PFSK-1 (cell line): ENCODE data around the gene XRCC4.

ENCODE experiments used
- FOXP2 ChIP-seq: optimal IDR thresholded peaks from 2 replicates; pipeline ENCODE3; 2011; ENCODE audit warnings: borderline replicate concordance, control low read depth, inconsistent platforms; ENCODE audit not compliant: insufficient read depth; ENCODE audit errors: extremely low read length, extremely low read depth
- POLR2AphosphoS5 ChIP-seq: IDR thresholded peaks from 2 replicates; pipeline ENCODE4 v1.6.1; 2012; ENCODE audit warnings: low read depth, mild to moderate bottlenecking, control low read depth, low read length, moderate library complexity
- REST ChIP-seq, 2 experiments: IDR thresholded peaks; 2 replicates each; pipeline versions ENCODE4 v1.6.1 to v1.8.0; 2011 to 2012; ENCODE audit warnings: low read depth in 2 of 2, low read length in 2 of 2, control low read depth in 1 of 2, inconsistent platforms in 1 of 2, mild to moderate bottlenecking in 1 of 2, moderate library complexity in 1 of 2; ENCODE audit not compliant: insufficient read depth in 1 of 2
- SIN3A ChIP-seq: IDR thresholded peaks from 2 replicates; pipeline ENCODE4 v1.6.1; 2012; ENCODE audit warnings: mild to moderate bottlenecking, low read length, moderate library complexity, borderline replicate concordance; ENCODE audit not compliant: insufficient read depth
- TAF1 ChIP-seq: IDR thresholded peaks from 2 replicates; pipeline ENCODE4 v1.6.1; 2012; ENCODE audit warnings: low read length, control low read depth, borderline replicate concordance; ENCODE audit not compliant: insufficient read depth

Gene XRCC4

GRCh38 chr5:83387041-83387440, 309.7 kb downstream of the XRCC4 start:
- TF ChIP-seq REST (IDR thresholded peaks at IDR 0.05; ENCODE audit: insufficient read depth in 1 of 2, low read depth in 2 of 2, low read length in 2 of 2) (no peak), FOXP2 (no peak), TAF1 (no peak), POLR2AphosphoS5 (no peak), SIN3A (no peak)

GRCh38 chr5:83388608-83389007, 311.3 kb downstream of the XRCC4 start:
- no peak for TF ChIP-seq TAF1
- TF ChIP-seq FOXP2: no peak
- no peak for TF ChIP-seq POLR2AphosphoS5
- TF ChIP-seq REST (IDR thresholded peaks at IDR 0.05; ENCODE audit: insufficient read depth in 1 of 2, low read depth in 2 of 2, low read length in 2 of 2): no peak
- no peak for TF ChIP-seq SIN3A

- TF ChIP-seq POLR2AphosphoS5 (no peak), TAF1 (no peak)
Observed at GRCh38 chr5:83392766-83393503, 315.6 kb downstream of the XRCC4 start.

DNA sequence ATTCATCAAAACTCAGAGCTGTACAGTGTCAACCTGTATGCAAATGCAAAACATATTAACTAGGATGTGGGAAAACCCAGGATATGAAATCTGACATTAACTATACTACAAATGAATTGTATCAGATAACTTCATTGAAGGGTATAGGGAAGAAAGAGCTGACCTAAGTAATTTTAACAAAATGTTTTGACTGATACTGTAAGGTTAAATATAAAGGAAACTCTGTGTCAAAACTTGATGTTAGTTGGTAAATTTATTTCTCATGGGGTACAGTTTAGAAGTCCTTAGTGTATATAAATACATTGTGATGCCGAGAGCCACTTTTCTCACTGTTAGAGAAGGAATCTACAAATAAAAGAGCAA, 316.1 kb downstream of the XRCC4 start:
- TF ChIP-seq SIN3A: no peak
- TF ChIP-seq FOXP2: no peak
- no peak for TF ChIP-seq REST (IDR thresholded peaks at IDR 0.05; ENCODE audit: insufficient read depth in 1 of 2, low read depth in 2 of 2, low read length in 2 of 2)
- no peak for TF ChIP-seq TAF1
- no peak for TF ChIP-seq POLR2AphosphoS5

- TF ChIP-seq FOXP2 (no peak), SIN3A (no peak), TAF1 (no peak), POLR2AphosphoS5 (no peak), REST (IDR thresholded peaks at IDR 0.05; ENCODE audit: insufficient read depth in 1 of 2, low read depth in 2 of 2, low read length in 2 of 2) (no peak)
Observed at GRCh38 chr5:83394190-83394589, 316.8 kb downstream of the XRCC4 start.
